ENCODE results near the gene CFAP54. TPM values are rescaled to one million over a fixed set of nuclear protein-coding genes. Genes with fewer than 3 reads are reported as not detected.
A peak's percentile ranks its signal among the peaks of the same experiment; 100 is the strongest.
"Not testable (repeated sequence)": the region's sequence is repeated elsewhere in the genome, so short reads cannot be mapped to it uniquely, and the experiment has no call there.

Gene CFAP54
- total RNA-seq, 6 donors from 2014 or later, result 0.66 to 48.8 (median 7.4) TPM

DNA sequence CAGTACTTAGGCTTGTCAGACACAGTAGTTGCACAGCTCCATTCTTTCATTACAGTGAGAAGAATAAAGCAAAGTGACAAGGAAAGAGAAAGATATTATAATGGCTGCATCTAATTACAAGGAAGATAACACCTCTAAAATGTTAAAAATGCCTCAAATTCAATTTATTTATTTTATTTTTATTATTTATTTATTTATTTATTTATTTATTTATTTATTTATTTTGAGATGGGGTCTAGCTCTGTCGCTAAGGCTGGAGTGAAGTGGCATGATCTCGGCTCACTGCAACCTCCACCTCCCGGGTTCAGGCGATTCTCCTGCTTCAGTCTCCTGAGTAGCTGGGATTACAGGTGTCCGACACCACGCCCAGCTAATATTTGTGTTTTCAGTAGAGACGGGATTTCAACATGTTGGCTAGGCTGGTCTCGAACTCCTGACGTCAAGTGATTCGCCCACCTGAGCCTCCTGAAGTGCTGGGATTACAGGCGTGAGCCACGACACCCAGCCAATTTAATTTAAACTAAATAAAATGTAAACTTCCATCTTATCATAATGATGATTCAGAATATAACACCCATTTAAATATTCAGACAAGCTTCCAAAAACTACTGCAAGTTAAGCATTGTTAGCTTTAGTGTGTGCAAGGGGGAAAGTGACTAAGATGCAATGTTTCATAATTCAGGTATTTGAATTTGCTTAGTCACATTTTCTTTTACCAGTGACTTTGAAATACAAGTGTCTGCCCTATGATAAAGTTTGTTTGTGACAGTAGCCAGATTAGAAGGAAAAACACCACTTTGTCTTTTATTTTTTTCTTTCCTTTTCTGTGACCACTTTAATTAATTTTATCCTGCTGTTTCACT, 2.4 kb upstream of the CFAP54 start:
- no peak for DNase-seq
- peak overlapping the region in 1 of 4 donors; percentile 14 for H3K27ac ChIP-seq

DNA sequence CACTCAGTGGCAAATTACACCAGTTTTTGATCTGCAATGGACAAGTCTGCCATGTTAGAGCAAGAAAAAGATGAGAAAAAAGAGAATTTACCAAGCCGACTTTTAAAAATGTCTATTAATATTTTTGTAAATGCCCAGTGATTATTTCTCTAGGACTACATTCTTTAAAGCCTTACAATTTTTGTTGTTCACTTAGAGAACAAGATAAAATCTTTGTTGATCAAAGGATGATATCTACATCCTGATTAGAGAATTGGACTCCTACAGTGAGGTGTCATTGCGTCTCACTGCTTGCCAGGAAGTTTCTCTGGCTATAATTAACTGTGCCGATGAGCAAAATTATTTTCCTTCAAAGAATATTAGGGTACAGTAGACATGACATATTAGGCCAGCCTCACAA, 1.7 kb upstream of the CFAP54 start:
- Histone ChIP-seq H3K27me3 (no peaks in the 10 kb centered on the region), H3K27ac (peak overlapping the region in 1 of 4 donors; percentile 14), H3K36me3 (no peaks in the 10 kb centered on the region), H3K4me1 (peaks cover 4 to 19% (median 16%) of the 10 kb centered on the region in 4 donors), H3K9me3 (no peaks in the 10 kb centered on the region), H3K4me3 (no peak overlapping the region)
- no peak for TF ChIP-seq POLR2A (IDR thresholded peaks at IDR 0.05)
- no peak for TF ChIP-seq EP300 (IDR thresholded peaks at IDR 0.05)
- TF ChIP-seq POLR2AphosphoS5 (IDR thresholded peaks at IDR 0.05), result no peak
- TF ChIP-seq, protein P1, sequence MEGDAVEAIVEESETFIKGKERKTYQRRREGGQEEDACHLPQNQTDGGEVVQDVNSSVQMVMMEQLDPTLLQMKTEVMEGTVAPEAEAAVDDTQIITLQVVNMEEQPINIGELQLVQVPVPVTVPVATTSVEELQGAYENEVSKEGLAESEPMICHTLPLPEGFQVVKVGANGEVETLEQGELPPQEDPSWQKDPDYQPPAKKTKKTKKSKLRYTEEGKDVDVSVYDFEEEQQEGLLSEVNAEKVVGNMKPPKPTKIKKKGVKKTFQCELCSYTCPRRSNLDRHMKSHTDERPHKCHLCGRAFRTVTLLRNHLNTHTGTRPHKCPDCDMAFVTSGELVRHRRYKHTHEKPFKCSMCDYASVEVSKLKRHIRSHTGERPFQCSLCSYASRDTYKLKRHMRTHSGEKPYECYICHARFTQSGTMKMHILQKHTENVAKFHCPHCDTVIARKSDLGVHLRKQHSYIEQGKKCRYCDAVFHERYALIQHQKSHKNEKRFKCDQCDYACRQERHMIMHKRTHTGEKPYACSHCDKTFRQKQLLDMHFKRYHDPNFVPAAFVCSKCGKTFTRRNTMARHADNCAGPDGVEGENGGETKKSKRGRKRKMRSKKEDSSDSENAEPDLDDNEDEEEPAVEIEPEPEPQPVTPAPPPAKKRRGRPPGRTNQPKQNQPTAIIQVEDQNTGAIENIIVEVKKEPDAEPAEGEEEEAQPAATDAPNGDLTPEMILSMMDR (IDR thresholded peaks at IDR 0.05), result no peak
- ATAC-seq (ENCODE audit: low FRiP score in 2 of 2) (no peak), DNase-seq (no peak)
- WGBS, 2 donors, result 68 to 69% methylated on average over 3 of the region's 3 CpGs

More for the DNA sequence above, 2.4 kb upstream of the CFAP54 start:
- no peak for ATAC-seq (ENCODE audit: low FRiP score in 2 of 2)
- H3K4me1 ChIP-seq, result peaks cover 4 to 19% (median 16%) of the 10 kb centered on the region in 4 donors
- no peaks in the 10 kb centered on the region for H3K36me3 ChIP-seq
- 89 to 94% methylated on average over 12 of the region's 12 CpGs for WGBS, 2 donors
- H3K27me3 ChIP-seq, result no peaks in the 10 kb centered on the region
- H3K9me3 ChIP-seq, result no peaks in the 10 kb centered on the region
- no peak overlapping the region for H3K4me3 ChIP-seq
- no peak for TF ChIP-seq EP300 (IDR thresholded peaks at IDR 0.05)
- TF ChIP-seq, protein P1 (IDR thresholded peaks at IDR 0.05), result no peak
- TF ChIP-seq POLR2AphosphoS5 (IDR thresholded peaks at IDR 0.05), result no peak
- no peak for TF ChIP-seq POLR2A (IDR thresholded peaks at IDR 0.05)

DNA sequence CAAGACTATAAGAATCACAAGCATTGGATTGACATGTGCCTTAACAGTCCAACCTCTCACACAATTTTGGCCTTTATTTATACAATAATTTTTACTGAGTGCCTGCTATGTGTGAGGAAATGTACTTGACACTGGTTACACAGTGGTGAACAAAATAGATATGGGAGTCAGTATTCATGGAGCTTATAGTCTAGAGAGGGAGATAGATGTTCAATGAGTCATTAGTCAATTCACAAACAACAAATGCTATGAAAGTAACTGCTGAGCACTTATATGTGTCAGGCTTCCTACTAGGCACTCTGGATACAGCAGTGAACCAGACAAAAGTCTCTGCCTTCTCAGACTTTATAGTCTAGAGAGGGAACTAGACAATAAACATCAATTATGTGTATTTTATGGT, 3.7 kb downstream of the CFAP54 start:
- no peak for ATAC-seq (ENCODE audit: low FRiP score in 2 of 2)

DNA sequence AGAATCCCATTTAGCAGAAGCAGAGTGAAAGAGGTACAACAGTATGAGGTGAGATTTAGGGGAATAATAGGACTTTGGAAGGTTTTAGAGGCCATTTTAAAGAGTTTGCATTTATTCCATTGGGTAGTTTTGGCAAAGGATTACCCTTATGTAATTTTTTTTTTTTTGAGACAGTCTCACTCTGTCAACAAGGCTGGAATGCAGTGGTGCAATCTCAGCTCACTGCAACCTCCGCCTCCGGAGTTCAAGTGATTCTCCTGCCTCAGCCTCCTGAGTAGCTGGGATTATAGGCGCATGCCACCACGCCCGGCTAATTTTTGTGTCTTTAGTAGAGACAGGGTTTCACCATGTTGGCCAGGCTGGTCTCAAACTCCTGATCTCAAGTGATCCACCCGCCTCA, 4.8 kb downstream of the CFAP54 start:
- not testable (repeated sequence) for H3K9me3 ChIP-seq; H3K4me3 ChIP-seq; H3K27ac ChIP-seq; DNase-seq; H3K27me3 ChIP-seq; H3K36me3 ChIP-seq; ATAC-seq (ENCODE audit: low FRiP score in 2 of 2)
- 87 to 91% methylated on average over 6 of the region's 6 CpGs for WGBS, 2 donors
- peaks cover under 1 to 13% (median 5%) of the 10 kb centered on the region in 4 donors for H3K4me1 ChIP-seq

More for the DNA sequence above, 3.7 kb downstream of the CFAP54 start:
- H3K9me3 ChIP-seq, result no peaks in the 10 kb centered on the region
- H3K4me1 ChIP-seq, result peaks cover 4 to 17% (median 10%) of the 10 kb centered on the region in 4 donors
- H3K27me3 ChIP-seq, result no peaks in the 10 kb centered on the region
- no peak overlapping the region for H3K4me3 ChIP-seq
- no peak for TF ChIP-seq EP300 (IDR thresholded peaks at IDR 0.05)
- TF ChIP-seq, protein P1 (IDR thresholded peaks at IDR 0.05), result no peak
- TF ChIP-seq POLR2AphosphoS5 (IDR thresholded peaks at IDR 0.05), result no peak
- TF ChIP-seq POLR2A (IDR thresholded peaks at IDR 0.05), result no peak
- DNase-seq, result no peak
- no peaks in the 10 kb centered on the region for H3K36me3 ChIP-seq
- H3K27ac ChIP-seq, result no peak overlapping the region

DNA sequence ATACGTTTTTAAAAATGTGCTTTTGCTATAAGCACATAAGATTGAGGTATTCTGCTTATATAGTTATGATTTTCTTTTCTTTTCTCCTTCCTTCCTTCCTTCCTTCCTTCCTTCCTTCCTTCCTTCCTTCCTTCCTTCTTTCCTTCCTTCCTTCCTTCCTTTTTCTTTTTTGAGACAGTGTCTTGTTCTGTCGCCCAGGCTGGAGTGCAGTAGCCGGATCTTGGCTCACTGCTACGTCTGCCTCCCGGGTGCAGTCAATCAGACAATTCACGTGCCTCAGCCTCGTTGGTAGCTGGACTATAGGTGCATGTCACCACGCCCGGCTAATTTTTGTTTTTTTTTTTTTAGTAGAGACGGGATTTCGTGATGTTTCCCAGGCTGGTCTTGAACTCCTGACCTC, 5.8 kb downstream of the CFAP54 start:
- Histone ChIP-seq H3K4me3 (no peak overlapping the region), H3K4me1 (peaks cover 0 to 3% (median 0%) of the 10 kb centered on the region in 4 donors), H3K9me3 (no peaks in the 10 kb centered on the region), H3K27me3 (no peaks in the 10 kb centered on the region), H3K27ac (no peak overlapping the region), H3K36me3 (no peaks in the 10 kb centered on the region)
- WGBS, 2 donors, result 83 to 92% methylated on average over 11 of the region's 11 CpGs
- TF ChIP-seq POLR2AphosphoS5 (IDR thresholded peaks at IDR 0.05) (no peak), POLR2A (IDR thresholded peaks at IDR 0.05) (no peak), EP300 (IDR thresholded peaks at IDR 0.05) (no peak)
- TF ChIP-seq, protein P1 (IDR thresholded peaks at IDR 0.05), result no peak
- ATAC-seq (ENCODE audit: low FRiP score in 2 of 2), result no peak
- no peak for DNase-seq

All from upper lobe of left lung (tissue), 6 donors.